H4 (cell line): Measurements from ENCODE around the gene CAPN14. TPM values are rescaled to one million over a fixed set of nuclear protein-coding genes. Genes with fewer than 3 reads are reported as not detected.

Source experiments
- DNase-seq: peaks from one replicate; pipeline ENCODE4 v3.0.0-alpha.2; 2015; ENCODE audit warnings: low spot score
- total RNA-seq: library from RNA; depleted of rRNA; stranded (reverse); fragments of >200 nt; shearing (Covaris generic); gene quantifications from 2 replicates; pipeline ENCODE4 v1.2.3, GENCODE V29; 2014; rRNA removed

The CAPN14 gene
- total RNA-seq, 1 experiment from 2014 or later, result 0.14 TPM

GRCh38 chr2:31140151-31140550 is 77.2 kb downstream of the CAPN14 start:
- DNase-seq, result no peak

GRCh38 chr2:31139671-31140070 is 77.6 kb downstream of the CAPN14 start:
- DNase-seq, result no peak

- peak; percentile 21 for DNase-seq
These were observed 79.0 kb downstream of the CAPN14 start, which contains the start of gene GALNT14 for GRCh38 chr2:31138037-31138962. Gene GALNT14 (minus strand): TSS chr2:31138440. CDS start chr2:31138086, 354 bp downstream.

GRCh38 chr2:31137211-31138036 is 79.9 kb downstream of the CAPN14 start:
- DNase-seq, result no peak

GRCh38 chr2:31136732-31137131 is 80.6 kb downstream of the CAPN14 start:
- DNase-seq, result no peak

- DNase-seq, result no peak
These were observed 81.3 kb downstream of the CAPN14 start for GRCh38 chr2:31136000-31136399.

- DNase-seq, result no peak
These were observed 82.8 kb downstream of the CAPN14 start for GRCh38 chr2:31134480-31134879.

- DNase-seq, result no peak
These were observed 84.5 kb downstream of the CAPN14 start for GRCh38 chr2:31132786-31133185.

GRCh38 chr2:31131871-31132270 is 85.4 kb downstream of the CAPN14 start:
- DNase-seq, result no peak

GRCh38 chr2:31129375-31130171 is 87.7 kb downstream of the CAPN14 start:
- DNase-seq, result no peak

GRCh38 chr2:31127931-31128330 is 89.4 kb downstream of the CAPN14 start:
- no peak for DNase-seq

- no peak for DNase-seq
These were observed 91.2 kb downstream of the CAPN14 start for GRCh38 chr2:31125918-31126695.

- DNase-seq, result no peak
These were observed 92.4 kb downstream of the CAPN14 start for GRCh38 chr2:31124904-31125303.

Other genes with a start within 250 kb of the CAPN14 start
- gene GALNT14, start 79.1 kb downstream of the CAPN14 start, total RNA-seq, result 12.2 and 12.9 TPM in 2 replicates
- gene EHD3, start 16.6 kb upstream of the CAPN14 start, total RNA-seq, result 4.6 and 5.1 TPM in 2 replicates
- 0.33 and 1.2 TPM in 2 replicates for gene XDH, start 197.2 kb upstream of the CAPN14 start, total RNA-seq